MM.1S (cell line): Measurements from ENCODE around the gene TMEM59L.

Source experiments
- DNase-seq: peaks from one replicate; pipeline ENCODE4 v3.0.0-alpha.2; 2015
- H2AFZ ChIP-seq: fragments of 300-600 bp; sonication (generic); 2 replicates; pipeline ENCODE4 v1.6.0; 2016; ENCODE audit warnings: antibody characterized with exemption, low read length
- H3F3A ChIP-seq: fragments of 300-600 bp; sonication (generic); 2 replicates; pipeline ENCODE4 v1.6.1; 2016; ENCODE audit warnings: mild to moderate bottlenecking, antibody characterized with exemption, low read length, moderate library complexity, mixed read lengths; ENCODE audit not compliant: insufficient read depth
- H3K27ac ChIP-seq: fragments of 300-600 bp; sonication (generic); 2 replicates; pipeline ENCODE4 v1.5.1; 2016; ENCODE audit warnings: mild to moderate bottlenecking, low read length
- H3K27me3 ChIP-seq: fragments of 300-600 bp; sonication (generic); replicated peaks from 2 replicates; pipeline ENCODE4 v1.6.0; 2016; ENCODE audit warnings: low read length; ENCODE audit not compliant: insufficient read depth
- H3K36me3 ChIP-seq: fragments of 300-600 bp; sonication (generic); replicated peaks from 2 replicates; pipeline ENCODE4 v1.6.1; 2016; ENCODE audit warnings: mild to moderate bottlenecking, low read length, mixed read lengths; ENCODE audit not compliant: insufficient read depth
- H3K4me1 ChIP-seq: fragments of 300-600 bp; sonication (generic); 2 replicates; pipeline ENCODE4 v1.6.1; 2016; ENCODE audit warnings: low read length, mixed read lengths
- H3K4me2 ChIP-seq: fragments of 300-600 bp; sonication (generic); 2 replicates; pipeline ENCODE4 v1.6.0; 2016; ENCODE audit warnings: low read depth, low read length
- H3K4me3 ChIP-seq: fragments of 300-600 bp; sonication (generic); 2 replicates; pipeline ENCODE4 v1.5.1; 2016; ENCODE audit warnings: low read length, mixed read lengths
- H3K79me2 ChIP-seq: fragments of 300-600 bp; sonication (generic); 2 replicates; pipeline ENCODE4 v1.6.1; 2016; ENCODE audit warnings: mixed run types, low read length, mixed read lengths
- H3K9ac ChIP-seq: fragments of 300-600 bp; sonication (generic); 2 replicates; pipeline ENCODE4 v1.6.1; 2016; ENCODE audit warnings: low read length, mixed read lengths
- H3K9me2 ChIP-seq: fragments of 300-600 bp; sonication (generic); replicated peaks from 2 replicates; pipeline ENCODE4 v1.6.1; 2016; ENCODE audit warnings: mild to moderate bottlenecking, low read length, mixed read lengths; ENCODE audit not compliant: insufficient read depth
- H3K9me3 ChIP-seq: fragments of 300-600 bp; sonication (generic); replicated peaks from 2 replicates; pipeline ENCODE4 v1.6.1; 2016; ENCODE audit warnings: mild to moderate bottlenecking, low read length, mixed read lengths; ENCODE audit not compliant: insufficient read depth
- H4K20me1 ChIP-seq: fragments of 300-600 bp; sonication (generic); 2 replicates; pipeline ENCODE4 v1.6.1; 2016; ENCODE audit warnings: mild to moderate bottlenecking, low read length, moderate library complexity, mixed read lengths; ENCODE audit not compliant: insufficient read depth
- EZH2 ChIP-seq: fragments of 300-600 bp; sonication (generic); optimal IDR thresholded peaks from 2 replicates; pipeline ENCODE3; 2017; ENCODE audit warnings: low read depth, mild to moderate bottlenecking, antibody characterized with exemption, low read length, mixed read lengths
- EZH2phosphoT487 ChIP-seq: fragments of 300-600 bp; sonication (generic); IDR thresholded peaks from 2 replicates; pipeline ENCODE4 v1.6.1; 2018; ENCODE audit warnings: antibody characterized with exemption, low read length
- TF ChIP-seq, protein P1 (sequence below): fragments of 300-600 bp; sonication (generic); IDR thresholded peaks from 2 replicates; pipeline ENCODE4 v1.5.1; 2016; ENCODE audit warnings: antibody characterized with exemption, low read length, mixed read lengths

TMEM59L gene

DNA sequence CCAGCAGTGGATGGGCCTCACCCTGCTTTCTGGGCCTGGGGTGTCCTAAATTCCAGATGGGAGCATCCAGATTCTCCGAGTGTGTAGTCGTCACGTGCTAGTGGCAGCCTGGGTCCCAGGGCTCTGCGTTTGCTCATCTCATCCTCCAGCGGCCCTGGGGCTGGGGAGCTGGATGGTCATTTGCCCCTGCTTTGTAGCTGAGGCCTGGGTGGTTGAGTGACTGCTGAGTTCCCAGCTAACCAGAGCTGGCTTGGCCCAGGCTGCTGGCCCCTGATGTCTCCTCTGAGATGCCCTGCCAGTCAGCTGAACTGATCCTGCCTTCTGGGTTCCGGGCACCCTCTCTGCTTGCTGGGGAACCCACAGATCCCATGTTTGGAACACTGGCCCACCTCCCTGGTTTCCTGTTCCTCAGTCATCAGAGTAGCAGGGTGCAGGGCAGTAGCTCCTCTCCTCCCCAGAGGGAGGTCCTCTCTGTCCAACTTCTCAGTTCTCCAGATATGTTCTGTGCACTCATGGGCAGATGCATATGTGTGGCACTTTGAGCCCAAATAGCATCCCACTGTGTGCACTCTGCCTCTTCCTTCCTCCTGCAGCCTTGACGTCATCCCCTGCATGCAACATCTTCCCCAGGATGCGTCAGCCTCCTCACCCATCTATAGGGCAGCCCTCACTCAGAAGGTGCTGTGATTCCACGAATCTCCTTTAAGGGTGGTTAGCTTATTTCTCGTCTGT lies 48.4 kb downstream of the TMEM59L start:
- Histone ChIP-seq H3K4me2 (no peak overlapping the region), H2AFZ (no peak overlapping the region), H3K9ac (no peak overlapping the region), H3K4me3 (no peak overlapping the region), H3K36me3 (no peaks in the 10 kb centered on the region), H3K27me3 (no peaks in the 10 kb centered on the region), H4K20me1 (no peaks in the 10 kb centered on the region), H3F3A (no peaks in the 10 kb centered on the region), H3K79me2 (no peaks in the 10 kb centered on the region), H3K9me2 (no peaks in the 10 kb centered on the region), H3K9me3 (no peaks in the 10 kb centered on the region), H3K4me1 (no peaks in the 10 kb centered on the region), H3K27ac (no peak overlapping the region)
- no peak for DNase-seq
- TF ChIP-seq EZH2phosphoT487 (no peak), EZH2 (no peak)
- TF ChIP-seq, protein P1, sequence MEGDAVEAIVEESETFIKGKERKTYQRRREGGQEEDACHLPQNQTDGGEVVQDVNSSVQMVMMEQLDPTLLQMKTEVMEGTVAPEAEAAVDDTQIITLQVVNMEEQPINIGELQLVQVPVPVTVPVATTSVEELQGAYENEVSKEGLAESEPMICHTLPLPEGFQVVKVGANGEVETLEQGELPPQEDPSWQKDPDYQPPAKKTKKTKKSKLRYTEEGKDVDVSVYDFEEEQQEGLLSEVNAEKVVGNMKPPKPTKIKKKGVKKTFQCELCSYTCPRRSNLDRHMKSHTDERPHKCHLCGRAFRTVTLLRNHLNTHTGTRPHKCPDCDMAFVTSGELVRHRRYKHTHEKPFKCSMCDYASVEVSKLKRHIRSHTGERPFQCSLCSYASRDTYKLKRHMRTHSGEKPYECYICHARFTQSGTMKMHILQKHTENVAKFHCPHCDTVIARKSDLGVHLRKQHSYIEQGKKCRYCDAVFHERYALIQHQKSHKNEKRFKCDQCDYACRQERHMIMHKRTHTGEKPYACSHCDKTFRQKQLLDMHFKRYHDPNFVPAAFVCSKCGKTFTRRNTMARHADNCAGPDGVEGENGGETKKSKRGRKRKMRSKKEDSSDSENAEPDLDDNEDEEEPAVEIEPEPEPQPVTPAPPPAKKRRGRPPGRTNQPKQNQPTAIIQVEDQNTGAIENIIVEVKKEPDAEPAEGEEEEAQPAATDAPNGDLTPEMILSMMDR: no peak

DNA sequence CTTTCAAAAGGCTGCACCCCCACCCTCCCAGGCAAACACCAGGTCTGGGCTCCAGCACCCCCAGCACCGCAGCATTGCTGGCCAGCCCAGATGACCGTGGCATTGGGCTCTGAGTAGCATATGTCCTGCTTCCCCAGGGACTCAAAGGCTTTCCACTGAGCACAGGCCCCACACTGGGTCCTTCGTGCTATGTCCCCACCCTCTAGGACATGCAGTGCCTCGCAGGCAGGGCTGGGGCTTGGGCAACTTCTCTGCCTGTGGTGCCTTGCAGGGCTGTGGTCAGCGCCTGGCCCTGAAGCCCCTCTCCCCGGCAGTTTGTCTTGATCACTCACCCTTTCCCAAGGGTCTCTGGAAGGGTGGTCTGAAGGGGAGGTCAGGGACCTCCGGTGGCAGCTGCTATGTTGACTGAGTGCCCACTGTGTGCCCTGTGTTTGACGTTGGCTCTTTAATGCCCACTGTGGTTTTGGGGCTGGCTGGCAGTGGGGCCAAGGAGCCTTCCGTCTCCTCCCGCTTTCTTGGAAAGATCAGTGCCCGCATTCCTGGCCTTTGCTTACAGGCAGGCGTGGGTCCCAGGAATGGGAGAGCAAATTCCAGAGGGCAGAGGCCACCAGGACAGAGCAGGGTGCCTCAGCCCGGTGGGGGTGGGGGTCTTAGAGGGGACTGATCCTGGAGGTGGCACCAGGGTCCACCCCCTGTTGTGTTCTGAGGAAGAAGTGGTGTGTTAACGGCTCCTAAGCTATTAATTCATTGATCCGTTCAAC lies 50.5 kb downstream of the TMEM59L start:
- H3K4me2 ChIP-seq: no peak overlapping the region
- H3K4me1 ChIP-seq: no peaks in the 10 kb centered on the region
- H3K79me2 ChIP-seq: no peaks in the 10 kb centered on the region
- H3K9me3 ChIP-seq: no peaks in the 10 kb centered on the region
- DNase-seq: no peak
- no peak overlapping the region for H3K4me3 ChIP-seq
- no peak overlapping the region for H3K27ac ChIP-seq
- TF ChIP-seq EZH2 (no peak), EZH2phosphoT487 (no peak)
- TF ChIP-seq, protein P1: no peak
- H4K20me1 ChIP-seq: no peaks in the 10 kb centered on the region
- no peaks in the 10 kb centered on the region for H3F3A ChIP-seq
- H3K27me3 ChIP-seq: no peaks in the 10 kb centered on the region
- H3K9me2 ChIP-seq: no peaks in the 10 kb centered on the region
- no peak overlapping the region for H3K9ac ChIP-seq
- no peaks in the 10 kb centered on the region; the same call in 1 of the 2 replicates for H3K36me3 ChIP-seq
- H2AFZ ChIP-seq: no peak overlapping the region

DNA sequence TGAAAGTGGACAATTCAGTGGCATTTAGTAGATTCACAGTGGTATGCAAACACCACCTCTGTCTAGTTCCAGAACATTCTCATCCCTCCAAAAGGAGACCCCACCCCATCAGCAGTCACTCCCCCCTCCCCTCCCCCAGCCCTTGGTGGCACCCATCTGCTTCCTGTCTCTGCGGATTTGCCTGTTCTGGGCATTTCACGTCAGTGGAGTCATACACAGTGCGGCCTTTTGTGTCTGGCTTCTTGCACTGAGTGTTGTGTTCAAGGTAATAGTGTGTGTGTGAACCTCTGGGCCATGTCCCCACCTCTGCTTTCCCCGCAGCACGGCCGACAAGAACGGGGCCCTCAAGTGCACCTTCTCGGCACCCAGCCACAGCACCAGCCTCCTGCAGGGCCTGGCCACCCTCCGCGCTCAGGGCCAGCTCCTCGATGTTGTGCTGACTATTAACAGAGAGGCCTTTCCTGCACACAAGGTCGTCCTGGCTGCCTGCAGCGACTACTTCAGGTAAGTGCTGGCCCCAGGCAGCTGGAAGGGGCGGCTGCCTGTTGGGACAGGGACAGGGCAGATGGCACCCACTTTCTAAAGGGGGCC lies 51.4 kb downstream of the TMEM59L start:
- H3K9me2 ChIP-seq: no peaks in the 10 kb centered on the region
- no peak overlapping the region for H3K4me3 ChIP-seq
- no peaks in the 10 kb centered on the region for H3K4me1 ChIP-seq
- no peaks in the 10 kb centered on the region for H3K9me3 ChIP-seq
- no peak overlapping the region for H3K27ac ChIP-seq
- no peaks in the 10 kb centered on the region for H3K27me3 ChIP-seq
- no peak overlapping the region for H2AFZ ChIP-seq
- TF ChIP-seq, protein P1: no peak
- TF ChIP-seq EZH2phosphoT487 (no peak), EZH2 (no peak)
- H3F3A ChIP-seq: no peaks in the 10 kb centered on the region
- H3K36me3 ChIP-seq: no peaks in the 10 kb centered on the region; the same call in 1 of the 2 replicates
- no peaks in the 10 kb centered on the region for H4K20me1 ChIP-seq
- DNase-seq: no peak
- no peak overlapping the region for H3K4me2 ChIP-seq
- no peak overlapping the region for H3K9ac ChIP-seq
- H3K79me2 ChIP-seq: no peaks in the 10 kb centered on the region
